ENCODE measurements around the gene F5. TPM values are rescaled to one million over a fixed set of nuclear protein-coding genes. Genes with fewer than 3 reads are reported as not detected.
A peak's percentile ranks its signal among the peaks of the same experiment; 100 is the strongest.

F5 gene
- total and polyA plus RNA-seq, 2 experiments from 2014 or later = 20.4 to 24.0 TPM

DNA sequence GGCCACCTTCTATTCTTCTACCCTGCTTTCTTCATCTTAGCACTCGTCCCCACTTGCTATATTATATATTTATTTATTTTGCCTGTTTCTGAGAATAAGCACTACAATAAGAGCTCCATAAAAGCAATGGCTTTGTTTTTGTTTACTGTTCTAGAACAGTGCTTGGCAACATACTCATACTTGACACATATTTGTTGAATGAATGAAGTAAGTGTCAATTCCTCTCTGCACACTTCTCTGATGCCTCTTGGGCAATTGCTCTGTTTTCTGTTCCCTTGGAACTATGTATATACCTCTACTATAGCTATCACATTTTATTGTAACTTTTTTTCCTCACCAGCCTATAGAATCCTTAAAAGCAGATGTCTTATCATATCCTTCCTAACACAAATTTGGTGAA, 93.0 kb downstream of the F5 start:
- H4K20me1 ChIP-seq (ENCODE audit: insufficient read depth, poor library complexity, severe bottlenecking) = no peaks in the 10 kb centered on the region
- 88% methylated on average over 1 of the region's 1 CpG for WGBS (ENCODE audit: low lambda C conversion rate, missing lambda C conversion rate)
- H3K27ac ChIP-seq = no peak overlapping the region
- peaks cover 2% of the 10 kb centered on the region for H3K79me2 ChIP-seq
- no peaks in the 10 kb centered on the region for H3K4me1 ChIP-seq (ENCODE audit: insufficient read depth)
- no peak overlapping the region for H2AFZ ChIP-seq
- TF ChIP-seq, protein P1, sequence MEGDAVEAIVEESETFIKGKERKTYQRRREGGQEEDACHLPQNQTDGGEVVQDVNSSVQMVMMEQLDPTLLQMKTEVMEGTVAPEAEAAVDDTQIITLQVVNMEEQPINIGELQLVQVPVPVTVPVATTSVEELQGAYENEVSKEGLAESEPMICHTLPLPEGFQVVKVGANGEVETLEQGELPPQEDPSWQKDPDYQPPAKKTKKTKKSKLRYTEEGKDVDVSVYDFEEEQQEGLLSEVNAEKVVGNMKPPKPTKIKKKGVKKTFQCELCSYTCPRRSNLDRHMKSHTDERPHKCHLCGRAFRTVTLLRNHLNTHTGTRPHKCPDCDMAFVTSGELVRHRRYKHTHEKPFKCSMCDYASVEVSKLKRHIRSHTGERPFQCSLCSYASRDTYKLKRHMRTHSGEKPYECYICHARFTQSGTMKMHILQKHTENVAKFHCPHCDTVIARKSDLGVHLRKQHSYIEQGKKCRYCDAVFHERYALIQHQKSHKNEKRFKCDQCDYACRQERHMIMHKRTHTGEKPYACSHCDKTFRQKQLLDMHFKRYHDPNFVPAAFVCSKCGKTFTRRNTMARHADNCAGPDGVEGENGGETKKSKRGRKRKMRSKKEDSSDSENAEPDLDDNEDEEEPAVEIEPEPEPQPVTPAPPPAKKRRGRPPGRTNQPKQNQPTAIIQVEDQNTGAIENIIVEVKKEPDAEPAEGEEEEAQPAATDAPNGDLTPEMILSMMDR (IDR thresholded peaks at IDR 0.05; ENCODE audit: poor library complexity) = no peak
- TF ChIP-seq EZH2 (IDR thresholded peaks at IDR 0.05; ENCODE audit: borderline replicate concordance) = no peak
- no peak for TF ChIP-seq EZH2phosphoT487 (IDR thresholded peaks at IDR 0.05; ENCODE audit: low read depth, severe bottlenecking, unreplicated experiment)
- H3K36me3 ChIP-seq (replicated peaks; ENCODE audit: insufficient read depth, low read depth) = no peaks in the 10 kb centered on the region
- no peaks in the 10 kb centered on the region for H3K9me2 ChIP-seq (replicated peaks; ENCODE audit: insufficient read depth)
- H3K9me3 ChIP-seq (ENCODE audit: low read depth) = no peaks in the 10 kb centered on the region
- no peaks in the 10 kb centered on the region for H3K27me3 ChIP-seq
- H3K4me2 ChIP-seq = no peak overlapping the region
- DNase-seq (ENCODE audit: low spot score) = no peak
- H3K4me3 ChIP-seq = no peak overlapping the region

DNA sequence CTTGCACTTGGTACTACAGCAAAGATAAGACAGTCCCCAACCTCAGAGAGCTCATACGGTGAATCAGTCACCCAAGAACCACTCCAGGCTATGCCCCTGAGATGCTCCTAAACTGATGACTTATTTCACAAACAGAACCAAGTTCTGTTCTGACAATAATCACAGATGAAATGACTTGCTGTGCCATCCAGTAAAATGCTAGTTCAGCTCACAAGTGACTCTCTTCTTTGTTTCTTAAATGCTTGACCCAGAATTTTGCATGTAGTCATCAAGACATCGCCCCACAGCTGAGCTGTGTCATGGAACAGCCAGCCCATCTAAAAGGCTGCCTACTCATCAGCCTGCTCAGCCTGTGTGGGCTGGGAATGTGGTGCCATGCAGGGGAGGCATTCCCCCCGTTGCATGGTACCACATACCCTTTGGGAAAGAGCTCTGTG, 94.4 kb downstream of the F5 start:
- H3K36me3 ChIP-seq (replicated peaks; ENCODE audit: insufficient read depth, low read depth) = no peaks in the 10 kb centered on the region
- H3K27ac ChIP-seq = no peak overlapping the region
- WGBS (ENCODE audit: low lambda C conversion rate, missing lambda C conversion rate) = 86% methylated on average over 3 of the region's 3 CpGs
- peaks cover 8% of the 10 kb centered on the region for H3K79me2 ChIP-seq
- no peaks in the 10 kb centered on the region for H3K9me2 ChIP-seq (replicated peaks; ENCODE audit: insufficient read depth)
- TF ChIP-seq, protein P1 (IDR thresholded peaks at IDR 0.05; ENCODE audit: poor library complexity) = no peak
- no peak for TF ChIP-seq EZH2 (IDR thresholded peaks at IDR 0.05; ENCODE audit: borderline replicate concordance)
- TF ChIP-seq EZH2phosphoT487 (IDR thresholded peaks at IDR 0.05; ENCODE audit: low read depth, severe bottlenecking, unreplicated experiment) = no peak
- H3K27me3 ChIP-seq = no peaks in the 10 kb centered on the region
- no peak overlapping the region for H2AFZ ChIP-seq
- H3K9me3 ChIP-seq (ENCODE audit: low read depth) = no peaks in the 10 kb centered on the region
- no peak for DNase-seq (ENCODE audit: low spot score)
- H3K4me1 ChIP-seq (ENCODE audit: insufficient read depth) = peaks cover 9% of the 10 kb centered on the region
- no peak overlapping the region for H3K4me2 ChIP-seq
- no peaks in the 10 kb centered on the region for H4K20me1 ChIP-seq (ENCODE audit: insufficient read depth, poor library complexity, severe bottlenecking)
- no peak overlapping the region for H3K4me3 ChIP-seq

DNA sequence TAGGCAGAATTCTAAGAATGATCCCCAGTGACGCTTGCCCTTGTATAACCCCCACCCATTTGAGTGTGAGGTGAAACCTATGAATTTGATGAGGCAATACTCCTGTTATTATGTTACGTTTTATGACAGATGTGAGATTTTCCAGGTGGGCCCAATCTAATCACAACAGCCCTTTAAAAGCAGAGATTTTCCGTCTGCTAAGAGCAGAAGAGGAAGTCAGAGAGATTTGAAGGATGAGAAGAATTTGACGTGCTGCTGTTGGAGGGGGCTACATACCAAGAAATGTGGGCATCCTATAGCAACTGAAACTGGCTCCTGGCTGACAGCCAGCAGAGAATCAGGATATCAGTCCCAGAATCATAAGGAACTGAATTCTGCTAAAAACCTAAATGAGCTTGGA, 98.1 kb downstream of the F5 start:
- Histone ChIP-seq H3K27me3 (no peaks in the 10 kb centered on the region), H4K20me1 (ENCODE audit: insufficient read depth, poor library complexity, severe bottlenecking) (peaks cover 8% of the 10 kb centered on the region), H2AFZ (no peak overlapping the region), H3K4me3 (no peak overlapping the region), H3K9me3 (ENCODE audit: low read depth) (no peaks in the 10 kb centered on the region), H3K27ac (peak overlapping the region; percentile 96), H3K9me2 (replicated peaks; ENCODE audit: insufficient read depth) (no peaks in the 10 kb centered on the region), H3K4me2 (peak overlapping the region; percentile 72), H3K36me3 (replicated peaks; ENCODE audit: insufficient read depth, low read depth) (no peaks in the 10 kb centered on the region), H3K4me1 (ENCODE audit: insufficient read depth) (peaks cover 19% of the 10 kb centered on the region), H3K79me2 (peaks cover 24% of the 10 kb centered on the region)
- DNase-seq (ENCODE audit: low spot score) = no peak
- TF ChIP-seq, protein P1 (IDR thresholded peaks at IDR 0.05; ENCODE audit: poor library complexity) = no peak
- TF ChIP-seq EZH2 (IDR thresholded peaks at IDR 0.05; ENCODE audit: borderline replicate concordance) = no peak
- TF ChIP-seq EZH2phosphoT487 (IDR thresholded peaks at IDR 0.05; ENCODE audit: low read depth, severe bottlenecking, unreplicated experiment) = no peak
- WGBS (ENCODE audit: low lambda C conversion rate, missing lambda C conversion rate) = 81% methylated on average over 4 of the region's 4 CpGs

DNA sequence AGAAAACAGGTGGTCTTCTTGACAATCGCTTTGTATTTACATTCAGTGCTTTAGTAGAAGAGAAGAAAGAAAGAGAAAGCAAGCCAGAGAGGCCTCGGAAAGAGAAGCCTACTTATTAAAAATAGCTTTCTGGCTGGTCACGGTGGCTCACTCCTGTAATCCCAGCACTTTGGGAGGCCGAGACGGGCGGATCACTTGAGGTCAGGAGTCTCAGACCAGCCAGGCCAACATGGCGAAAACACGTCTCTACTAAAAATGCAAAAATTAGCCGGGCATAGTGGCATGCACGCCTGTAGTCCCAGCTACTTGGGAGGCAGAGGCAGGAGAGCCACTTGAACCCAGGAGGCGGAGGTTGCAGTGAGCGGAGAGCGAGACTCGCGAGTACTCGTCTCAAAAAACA, 98.7 kb downstream of the F5 start:
- TF ChIP-seq EZH2 (IDR thresholded peaks at IDR 0.05; ENCODE audit: borderline replicate concordance) (no peak), EZH2phosphoT487 (IDR thresholded peaks at IDR 0.05; ENCODE audit: low read depth, severe bottlenecking, unreplicated experiment) (no peak)
- TF ChIP-seq, protein P1 (IDR thresholded peaks at IDR 0.05; ENCODE audit: poor library complexity) = no peak
- Histone ChIP-seq H3K27me3 (no peaks in the 10 kb centered on the region), H2AFZ (no peak overlapping the region), H3K4me3 (no peak overlapping the region), H3K4me1 (ENCODE audit: insufficient read depth) (peaks cover 24% of the 10 kb centered on the region), H3K79me2 (peaks cover 30% of the 10 kb centered on the region), H3K36me3 (replicated peaks; ENCODE audit: insufficient read depth, low read depth) (no peaks in the 10 kb centered on the region), H3K9me3 (ENCODE audit: low read depth) (no peaks in the 10 kb centered on the region), H3K9me2 (replicated peaks; ENCODE audit: insufficient read depth) (no peaks in the 10 kb centered on the region), H3K4me2 (peak overlapping the region; percentile 72), H4K20me1 (ENCODE audit: insufficient read depth, poor library complexity, severe bottlenecking) (peaks cover 10% of the 10 kb centered on the region), H3K27ac (peak overlapping the region; percentile 96)
- no peak for DNase-seq (ENCODE audit: low spot score)
- 82% methylated on average over 16 of the region's 16 CpGs for WGBS (ENCODE audit: low lambda C conversion rate, missing lambda C conversion rate)

Measured in hepatocyte (in vitro differentiated cells).